Stimulated activated CD4-positive, alpha-beta T cell treated with anti-CD3 and anti-CD28 coated beads, TNF-alpha, amount 100 ng/mL, for 4 hours (primary cell): ENCODE data around the gene KLHL30.

Source experiments
- DNase-seq, 3 experiments: peaks; one replicate each; pipeline ENCODE4 v3.0.0-alpha.2; 2020; ENCODE audit warnings: low read depth in 3 of 3

The KLHL30 gene, protein sequence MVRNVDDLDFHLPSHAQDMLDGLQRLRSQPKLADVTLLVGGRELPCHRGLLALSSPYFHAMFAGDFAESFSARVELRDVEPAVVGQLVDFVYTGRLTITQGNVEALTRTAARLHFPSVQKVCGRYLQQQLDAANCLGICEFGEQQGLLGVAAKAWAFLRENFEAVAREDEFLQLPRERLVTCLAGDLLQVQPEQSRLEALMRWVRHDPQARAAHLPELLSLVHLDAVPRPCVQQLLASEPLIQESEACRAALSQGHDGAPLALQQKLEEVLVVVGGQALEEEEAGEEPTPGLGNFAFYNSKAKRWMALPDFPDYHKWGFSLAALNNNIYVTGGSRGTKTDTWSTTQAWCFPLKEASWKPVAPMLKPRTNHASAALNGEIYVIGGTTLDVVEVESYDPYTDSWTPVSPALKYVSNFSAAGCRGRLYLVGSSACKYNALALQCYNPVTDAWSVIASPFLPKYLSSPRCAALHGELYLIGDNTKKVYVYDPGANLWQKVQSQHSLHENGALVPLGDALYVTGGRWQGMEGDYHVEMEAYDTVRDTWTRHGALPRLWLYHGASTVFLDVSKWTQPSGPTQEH

DNA sequence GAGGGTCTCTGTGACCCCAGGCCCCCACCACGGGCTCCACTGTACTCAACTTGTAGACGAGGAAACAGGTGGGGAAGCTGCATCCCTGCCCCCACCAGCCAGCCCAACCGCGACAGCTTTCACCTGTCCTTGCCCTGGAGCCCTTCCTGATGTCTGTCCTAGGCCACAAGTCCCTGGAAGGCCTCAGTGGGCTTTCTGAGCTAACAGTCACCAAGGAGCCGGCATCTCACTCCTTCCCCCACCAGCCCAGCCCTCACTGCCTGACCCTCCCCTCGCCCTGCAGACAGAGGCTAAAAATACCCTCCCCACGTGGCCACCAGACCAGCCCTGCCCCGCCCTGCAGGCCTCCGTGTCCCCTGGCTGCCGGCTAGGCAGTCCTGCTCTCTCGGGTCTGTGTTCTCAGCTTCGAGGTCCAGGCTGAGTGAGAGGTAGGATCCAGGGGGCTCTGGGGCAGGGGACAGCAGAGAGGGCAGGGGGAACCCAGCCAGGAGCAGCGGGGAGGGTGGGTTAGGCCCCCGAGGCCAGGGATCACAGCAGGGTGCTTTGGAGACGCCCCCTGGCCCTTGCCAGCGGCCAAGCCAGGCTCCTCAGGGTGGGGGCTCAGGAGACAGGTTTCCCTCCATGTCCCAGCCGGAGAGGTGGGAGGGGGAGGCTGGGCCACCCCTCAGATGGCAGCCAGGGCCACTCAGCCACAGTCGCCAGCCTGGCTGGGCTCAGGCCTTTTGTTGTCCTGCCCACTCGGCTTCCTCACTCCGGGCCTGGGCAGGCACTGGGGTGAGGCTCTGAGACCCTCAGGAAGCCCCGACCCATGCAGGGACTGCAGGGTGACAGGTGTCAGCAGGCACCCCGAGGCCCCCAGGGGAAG is at the start of gene KLHL30:
Gene KLHL30, plus strand, starts transcription at position 338 of the 865 bp plus-strand sequence. CDS start 2,087 bp downstream, outside the sequence.
- DNase-seq = no peak

DNA sequence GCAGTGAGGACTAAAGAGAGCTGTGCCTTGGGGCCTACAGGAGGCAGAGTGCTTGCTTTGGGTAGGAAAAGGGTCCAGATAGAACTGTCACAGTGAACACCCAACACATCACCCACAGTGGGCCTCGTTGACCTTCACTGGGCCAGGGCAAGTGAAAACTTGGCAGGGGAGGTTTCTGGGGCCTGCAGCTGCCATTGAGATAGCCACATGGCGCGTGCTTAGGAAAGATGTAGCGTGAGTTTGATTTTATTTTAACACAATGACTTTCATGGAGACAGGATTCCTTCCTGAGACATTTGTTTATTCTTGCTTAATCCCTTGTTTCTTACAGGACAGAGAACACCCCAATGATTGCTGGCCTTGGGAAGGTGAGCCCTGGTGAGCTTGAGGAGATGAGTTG is 47.6 kb upstream of the KLHL30 start:
- no peak for DNase-seq

DNA sequence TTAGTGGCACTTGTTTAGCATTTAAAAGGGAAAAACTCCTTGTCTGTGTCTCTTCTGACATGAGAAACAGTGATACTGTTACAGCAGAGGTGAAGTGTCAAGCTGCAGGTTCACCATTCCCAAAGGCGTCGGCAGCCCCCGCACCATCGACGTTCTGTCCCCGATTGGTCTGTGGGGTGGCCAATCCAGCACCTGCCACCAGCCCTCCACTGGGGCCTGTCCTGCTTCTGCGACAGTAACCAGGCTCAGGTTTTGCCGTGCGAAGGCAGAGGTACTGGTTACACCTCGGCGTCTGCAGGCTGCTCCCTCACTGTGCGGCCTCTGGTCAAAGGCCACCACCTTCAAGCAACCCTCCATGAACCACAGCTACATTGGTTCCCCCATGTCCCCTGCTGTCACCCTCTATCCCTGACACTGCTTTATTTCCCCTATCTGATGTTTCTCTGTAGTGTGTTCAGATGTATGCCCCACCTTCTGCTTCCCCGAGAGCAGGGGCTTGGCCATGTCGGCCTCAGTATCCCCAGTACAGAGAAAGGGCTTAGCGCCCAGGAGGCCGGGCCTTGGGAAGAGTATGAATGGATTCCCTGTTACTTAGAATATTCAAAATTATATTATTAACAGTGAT is 46.9 kb upstream of the KLHL30 start:
- no peak for DNase-seq

DNA sequence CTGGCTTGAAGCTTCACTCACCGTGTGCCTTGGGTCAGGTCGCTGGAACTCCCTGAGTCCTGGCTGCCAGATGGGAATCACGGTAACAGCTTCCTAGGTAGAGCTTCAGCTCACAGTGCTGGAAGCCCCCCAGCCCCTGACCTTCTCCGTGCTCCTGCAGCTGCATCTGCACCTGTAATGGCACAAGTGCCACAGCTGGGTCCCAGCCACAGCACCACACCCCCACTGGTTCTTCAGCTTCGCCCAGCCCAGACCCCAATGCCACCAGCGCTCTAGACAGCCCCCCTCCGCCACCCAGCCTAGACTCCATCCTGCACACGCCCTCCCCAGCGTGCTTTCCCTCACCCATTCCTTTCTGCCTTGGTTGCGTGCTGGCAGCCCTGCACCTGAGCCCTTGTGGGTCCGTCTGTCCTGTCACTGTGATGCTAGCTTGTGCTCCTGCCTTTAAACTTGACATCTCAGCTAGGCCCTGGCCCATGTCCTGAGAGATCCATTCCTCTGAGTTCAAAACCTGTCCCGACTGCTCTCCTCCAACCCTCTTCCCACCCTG is 45.9 kb upstream of the KLHL30 start:
- no peak for DNase-seq

DNA sequence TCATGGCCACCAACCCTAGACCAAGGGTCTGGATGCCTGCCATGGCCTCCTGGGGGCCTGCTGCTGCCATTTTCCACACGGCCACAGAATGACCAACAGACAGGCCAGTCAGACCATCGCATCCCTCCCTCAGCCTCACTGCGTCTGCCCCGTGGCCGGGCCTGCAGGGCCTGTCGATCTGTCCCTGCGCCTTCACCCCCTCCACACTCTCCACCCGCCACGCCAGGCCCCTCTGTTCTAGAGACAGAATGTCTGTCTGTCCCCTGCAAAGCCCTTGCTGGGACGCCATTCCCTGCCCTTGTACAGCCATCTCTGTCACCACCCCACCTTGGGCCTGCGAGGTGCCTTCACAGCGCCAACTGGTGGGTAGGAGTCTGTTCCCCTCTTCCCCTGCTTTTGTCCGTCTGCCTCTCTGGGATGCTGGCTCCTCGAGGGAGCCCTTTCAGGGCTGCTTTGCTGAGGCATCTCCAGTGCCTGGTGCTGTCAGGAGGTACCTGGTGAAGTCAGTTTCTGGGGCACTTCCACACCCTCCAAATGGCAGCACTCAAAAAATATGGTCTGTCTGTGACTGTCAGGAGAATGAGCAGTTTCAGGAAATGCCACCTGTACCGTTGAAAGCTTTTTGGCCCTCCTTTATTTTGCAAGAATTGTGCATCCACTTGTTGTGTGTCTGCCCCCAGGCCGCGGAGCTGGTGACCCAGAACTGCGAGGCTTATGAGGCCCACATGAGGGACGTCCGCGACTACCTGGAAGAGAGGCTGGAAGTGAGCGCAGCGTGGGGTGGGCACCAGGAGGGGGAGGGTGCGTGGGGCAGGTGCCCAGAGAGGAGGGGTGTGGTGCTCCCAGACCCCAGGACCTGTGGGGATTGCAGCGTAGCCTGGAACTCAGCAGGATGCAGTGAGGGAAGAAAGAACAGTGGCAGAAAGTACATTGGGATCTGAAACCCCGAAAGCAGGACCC is 45.0 kb upstream of the KLHL30 start:
- no peak for DNase-seq

DNA sequence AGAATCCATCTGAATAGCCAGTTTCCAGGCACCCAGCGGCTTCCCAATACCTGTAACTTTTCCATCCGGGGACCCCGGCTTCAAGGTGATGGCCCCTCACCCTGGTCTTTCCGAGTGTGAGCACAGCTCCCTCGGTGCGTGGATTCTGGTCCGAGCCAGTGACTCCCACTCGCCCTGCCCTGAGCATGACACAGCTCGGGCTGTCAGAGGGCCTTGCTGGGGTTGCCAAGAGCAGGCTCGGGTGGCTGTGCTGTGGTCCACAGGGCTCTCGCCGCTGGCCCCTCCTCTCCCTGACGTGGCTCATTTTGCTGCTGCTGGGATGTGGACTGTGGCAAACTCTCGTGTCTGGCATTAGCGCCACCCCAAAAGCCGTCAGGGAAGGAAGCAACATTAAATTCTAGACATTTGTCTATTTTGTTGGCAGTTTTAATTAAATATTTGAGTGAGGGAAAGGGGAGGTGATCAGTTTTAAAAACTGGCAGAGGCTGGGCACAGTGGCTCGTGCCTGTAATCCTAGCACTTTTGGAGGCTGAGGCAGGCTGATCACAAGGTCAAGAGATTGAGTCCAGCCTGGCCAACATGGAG is 43.9 kb upstream of the KLHL30 start:
- no peak for DNase-seq

DNA sequence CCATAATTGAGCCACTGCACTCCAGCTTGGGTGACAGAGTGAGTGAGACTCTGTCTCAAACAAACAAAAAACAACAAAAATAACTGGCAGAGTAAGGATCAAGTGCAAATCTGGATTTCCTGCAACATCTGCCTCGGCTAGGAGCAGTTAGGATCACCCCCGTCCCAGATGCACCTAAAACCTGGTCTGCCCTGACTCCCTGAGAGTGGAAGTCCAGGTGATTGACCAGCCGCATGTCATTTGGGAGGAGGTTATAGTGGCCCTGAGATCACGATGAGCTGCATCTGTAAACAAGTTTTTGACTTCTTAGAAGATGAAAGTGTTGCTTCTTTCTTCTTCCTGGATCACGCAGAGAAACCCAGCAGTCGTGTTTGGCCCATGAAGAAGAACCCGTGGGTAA is 43.3 kb upstream of the KLHL30 start:
- no peak for DNase-seq

DNA sequence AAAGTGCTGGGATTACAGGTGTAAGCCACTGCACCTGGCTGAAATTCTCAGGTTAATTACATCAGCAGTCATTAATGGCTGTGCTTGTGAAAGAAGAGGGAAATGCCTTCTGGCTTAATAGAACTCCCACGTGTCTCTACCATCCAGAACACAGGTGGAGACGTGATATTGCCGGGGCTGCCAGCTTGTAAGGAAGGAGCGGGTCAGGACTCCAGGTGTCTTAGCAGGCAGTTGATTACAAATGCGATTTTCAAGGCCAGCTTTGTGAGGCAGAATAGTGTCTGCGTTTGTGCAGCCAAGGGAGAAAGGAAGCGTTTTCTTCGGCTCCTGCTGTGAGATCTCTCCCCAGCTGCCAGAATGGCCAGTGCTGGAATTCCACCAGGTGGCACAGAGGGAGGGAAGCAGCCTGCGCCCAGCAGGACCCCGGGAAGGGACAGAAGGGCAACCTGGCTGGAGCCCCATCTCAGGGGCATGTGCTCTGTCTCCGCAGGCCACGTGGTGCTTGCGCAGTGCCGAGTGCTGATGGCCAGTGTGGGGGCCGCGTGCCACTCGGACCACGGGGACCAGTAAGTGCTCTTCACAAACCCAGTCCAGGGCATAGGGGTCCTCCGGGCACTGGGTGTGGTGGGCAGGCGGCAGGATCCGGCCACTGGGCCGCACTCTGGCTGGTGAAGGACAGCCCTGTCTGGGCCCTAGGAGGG is 42.0 kb upstream of the KLHL30 start:
- no peak for DNase-seq

DNA sequence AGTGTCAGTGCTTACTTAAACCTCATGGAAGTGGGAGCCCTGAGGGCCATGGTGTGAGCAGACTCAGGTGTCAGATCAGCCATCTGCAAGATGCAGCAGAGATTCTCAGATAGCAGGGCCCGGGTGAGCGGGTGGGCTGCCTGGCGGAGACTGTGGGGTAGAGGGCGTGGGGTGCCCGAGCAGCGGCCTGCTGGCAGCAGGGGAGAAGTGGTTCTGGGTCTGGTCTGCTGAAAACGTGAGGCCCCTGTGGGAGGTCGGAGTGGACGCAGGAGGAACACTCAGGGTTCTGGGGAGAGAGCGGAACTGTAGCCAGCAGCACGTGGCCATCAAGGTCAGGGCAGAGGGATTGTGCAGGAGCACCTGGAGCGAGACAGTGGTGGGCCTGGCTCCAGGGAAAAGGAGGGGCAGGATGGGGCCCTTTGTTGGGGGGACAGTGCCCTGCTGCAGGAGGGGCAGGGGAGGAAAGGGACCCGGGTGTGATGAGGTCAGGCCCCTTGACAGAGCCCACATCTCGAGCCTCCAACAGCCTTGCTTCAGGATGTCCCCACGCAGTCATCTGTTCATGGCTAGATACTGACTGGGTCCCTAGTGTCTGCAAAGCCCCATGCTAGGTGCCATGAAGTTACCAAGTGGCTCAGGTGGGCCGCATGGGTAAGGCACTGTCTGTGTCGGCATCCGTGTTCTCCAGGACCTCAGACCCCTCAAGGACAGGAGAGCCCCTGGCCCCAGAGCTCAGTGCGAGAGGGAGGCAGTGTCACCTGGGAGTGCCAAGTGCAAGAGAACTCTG is 41.1 kb upstream of the KLHL30 start:
- no peak for DNase-seq

DNA sequence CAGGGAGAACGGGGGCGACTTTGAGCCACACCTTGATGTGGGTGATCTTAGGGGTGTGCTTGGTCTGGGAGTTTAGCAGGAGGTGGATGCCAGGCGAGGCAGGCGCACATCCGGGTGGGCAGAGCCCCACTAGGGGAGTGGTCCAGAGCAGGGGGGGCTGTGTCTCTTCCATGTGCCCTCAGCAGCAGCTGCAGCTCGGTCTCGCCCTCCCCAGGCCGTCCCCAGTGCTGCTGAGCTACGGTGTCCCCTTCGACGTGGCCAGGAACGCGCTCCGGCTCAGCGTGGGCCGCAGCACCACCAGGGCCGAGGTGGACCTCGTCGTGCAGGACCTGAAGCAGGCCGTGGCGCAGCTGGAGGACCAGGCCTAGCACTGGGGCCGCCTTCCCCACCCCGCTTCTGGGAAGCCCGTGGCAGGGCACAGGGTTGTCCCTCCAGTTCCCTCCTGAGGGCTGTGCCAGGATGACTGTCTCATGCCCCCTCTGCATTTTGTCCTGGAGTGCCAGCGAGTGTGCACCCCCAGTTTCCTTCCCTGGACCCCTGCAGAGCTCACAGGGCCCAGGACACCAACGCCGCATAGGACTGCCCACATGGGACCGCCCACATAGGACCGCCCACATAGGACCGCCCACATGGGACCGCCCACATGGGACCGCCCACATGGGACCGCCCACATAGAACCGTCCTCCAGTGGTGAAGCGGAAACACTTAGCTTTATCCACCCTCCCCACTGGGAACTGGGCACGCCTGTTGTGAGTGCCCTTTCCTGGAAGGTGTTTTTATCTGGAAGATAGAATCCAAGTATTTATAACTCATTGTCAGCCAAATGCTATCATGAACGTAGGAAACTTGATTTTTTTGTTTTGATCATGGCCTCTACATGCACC is 40.2 kb upstream of the KLHL30 start:
- DNase-seq = no peak

DNA sequence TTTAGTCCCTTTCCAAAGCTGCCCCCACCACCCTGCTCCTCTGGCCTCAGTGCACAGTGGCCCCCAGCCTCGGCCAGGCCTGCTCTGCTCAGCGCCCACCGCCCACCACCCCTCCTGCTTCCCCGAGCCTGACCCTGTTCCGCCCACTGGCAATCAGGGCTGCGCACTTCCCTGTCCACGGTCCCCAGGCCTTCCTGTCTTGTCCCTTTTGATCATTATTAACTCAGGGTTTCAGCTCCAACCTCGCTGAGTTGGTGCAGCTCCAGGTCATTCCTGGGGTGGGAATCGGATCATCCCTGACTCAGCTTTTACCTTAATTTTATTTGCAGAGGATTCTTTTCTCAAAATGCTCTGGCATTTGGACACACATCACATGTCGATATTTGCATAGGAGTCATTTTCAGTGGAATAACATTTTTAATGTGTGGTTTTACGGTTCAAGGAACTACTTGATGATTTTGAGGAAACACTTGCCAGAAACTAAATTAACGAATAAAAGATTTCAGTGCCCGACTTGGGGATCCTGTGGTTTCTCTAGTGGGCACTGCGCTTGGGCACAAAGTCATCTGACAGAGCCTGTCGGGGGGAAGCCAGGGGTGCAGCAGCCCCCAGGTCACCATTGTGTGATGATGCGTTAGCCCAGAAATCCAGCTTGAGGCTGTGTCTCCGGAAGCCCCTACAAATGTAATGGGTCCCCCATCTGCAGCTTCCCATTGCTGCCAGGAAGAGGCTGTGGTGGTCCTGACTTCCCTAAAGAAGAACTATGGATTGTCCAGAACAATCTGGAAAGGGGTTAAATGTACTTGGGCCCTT is 39.4 kb upstream of the KLHL30 start:
- DNase-seq = no peak

DNA sequence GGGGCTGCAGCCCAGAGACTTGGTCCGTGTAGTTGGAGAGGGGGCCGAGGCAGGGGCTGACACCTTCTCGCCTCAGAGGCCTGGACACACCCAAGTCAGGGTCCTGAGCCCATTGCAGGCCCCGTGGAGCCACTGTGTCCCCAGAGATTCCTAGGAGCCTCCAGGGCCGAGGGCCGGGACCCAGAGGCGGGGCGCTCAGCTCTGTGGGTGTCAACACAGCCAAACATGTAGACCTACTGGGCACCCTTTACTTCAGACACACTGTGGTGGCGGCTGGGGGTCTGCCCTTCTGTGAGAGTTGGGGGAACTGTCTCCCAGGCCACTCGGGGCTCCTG is 38.8 kb upstream of the KLHL30 start:
- DNase-seq = no peak

DNA sequence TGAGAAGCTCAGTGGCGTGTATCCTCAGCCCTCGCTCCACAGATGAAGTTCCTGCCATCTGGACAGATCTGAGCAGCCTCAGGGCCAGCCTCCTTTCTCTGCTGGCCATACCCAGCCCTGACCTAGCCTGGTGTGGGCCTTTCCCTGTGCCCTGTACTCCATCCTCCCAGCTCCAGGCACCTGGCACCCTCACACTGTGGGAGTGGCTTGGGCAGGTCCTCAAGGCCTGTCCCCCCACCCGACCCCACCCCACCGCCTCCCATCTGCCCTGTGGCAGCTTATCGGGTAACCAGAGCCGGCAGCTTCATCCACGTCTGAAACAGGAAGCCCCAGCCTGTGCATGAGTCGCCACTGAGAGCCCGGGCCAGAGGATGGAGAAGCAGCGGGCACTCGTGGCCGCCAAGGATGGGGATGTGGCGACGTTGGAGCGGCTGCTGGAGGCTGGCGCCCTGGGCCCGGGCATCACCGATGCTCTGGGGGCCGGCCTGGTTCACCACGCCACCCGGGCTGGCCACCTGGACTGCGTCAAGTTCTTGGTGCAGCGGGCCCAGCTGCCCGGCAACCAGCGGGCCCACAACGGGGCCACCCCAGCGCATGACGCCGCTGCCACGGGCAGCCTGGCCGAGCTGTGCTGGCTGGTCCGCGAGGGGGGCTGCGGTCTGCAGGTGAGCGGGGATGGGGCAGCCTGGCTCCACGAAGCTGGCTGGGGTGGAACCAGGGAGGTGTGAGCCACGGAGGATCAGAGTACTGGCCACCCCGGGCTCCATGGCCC is 38.2 kb upstream of the KLHL30 start, which contains the start of gene ESPNL:
Gene ESPNL, plus strand, starts transcription at position 292 of the 772 bp plus-strand sequence. Its CDS starts 80 bp downstream, at position 372.
- no peak for DNase-seq

DNA sequence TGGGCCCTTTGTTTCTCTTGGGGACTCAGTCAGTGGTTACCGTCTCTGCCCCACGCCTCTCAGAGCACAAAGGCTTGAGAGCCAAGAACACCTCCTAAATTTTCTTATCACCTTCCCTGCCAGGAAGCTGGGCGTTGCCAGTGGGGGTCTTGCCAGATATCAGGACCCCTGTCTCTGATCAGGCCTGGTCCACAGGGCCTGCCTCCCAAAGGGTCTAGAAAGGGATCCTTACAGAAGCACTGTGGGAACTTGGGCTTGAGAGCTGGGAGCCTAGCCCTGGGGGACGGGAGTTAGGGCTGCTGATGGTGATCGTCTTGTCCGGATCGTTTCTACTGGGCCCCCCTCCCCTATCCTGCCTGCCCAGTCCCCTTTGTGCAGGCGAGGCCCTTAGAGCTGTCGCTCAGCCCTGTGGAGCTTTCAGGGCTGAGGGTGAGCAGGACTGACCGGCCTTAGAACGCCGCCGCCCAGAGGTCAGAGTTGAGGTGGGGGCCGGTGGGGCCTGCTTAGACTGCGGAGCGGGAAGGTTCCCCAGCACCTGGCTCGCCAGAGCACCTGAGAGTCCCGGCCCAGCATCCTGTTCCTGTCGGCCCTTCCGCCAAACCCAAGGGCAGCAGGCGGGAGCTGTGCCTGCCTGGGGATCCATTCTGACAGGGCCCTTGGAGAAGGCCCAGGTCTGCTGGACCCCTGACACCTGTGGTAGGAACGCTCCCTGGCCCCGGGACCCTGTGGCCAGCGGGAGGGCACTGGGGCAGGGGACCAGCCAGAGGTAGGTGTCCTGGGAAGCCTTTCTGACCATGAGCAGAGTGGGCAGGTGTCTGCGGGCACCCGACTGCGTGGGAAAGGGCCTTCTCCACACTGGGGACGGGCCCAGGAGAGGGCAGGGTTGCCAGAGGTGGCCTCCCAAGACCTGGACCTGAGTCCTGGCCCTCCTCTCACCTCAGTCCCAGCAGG is 37.4 kb upstream of the KLHL30 start:
- no peak for DNase-seq
